Epidermal melanocyte (primary cell): Measurements from ENCODE around the gene SLC30A5.
"Not testable (repeated sequence)": the region's sequence is repeated elsewhere in the genome, so short reads cannot be mapped to it uniquely, and the experiment has no call there.

Experiments used
- DNase-seq: peaks from one replicate; pipeline ENCODE4 v3.0.0; 2011; ENCODE audit warnings: low spot score; ENCODE audit not compliant: insufficient read length

SLC30A5 gene

DNA sequence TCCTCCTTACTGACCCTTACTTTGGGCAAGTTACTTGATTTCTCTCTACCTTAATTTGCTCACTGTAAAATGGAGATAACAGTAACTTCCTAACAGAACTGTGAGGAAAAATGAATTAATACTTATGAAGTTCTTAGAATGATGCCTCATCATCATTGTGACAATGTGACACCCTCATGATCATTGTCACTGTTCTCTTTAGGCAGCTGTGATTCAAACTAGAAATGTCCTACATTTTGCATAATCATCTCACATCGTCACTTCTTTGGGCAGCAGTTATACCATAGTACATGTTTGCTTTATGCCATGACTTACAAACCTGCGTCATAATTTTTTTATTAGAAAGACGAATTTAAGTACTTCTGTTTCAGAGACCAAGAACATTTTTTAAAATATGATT lies 9.7 kb downstream of the SLC30A5 start:
- DNase-seq, result no peak

DNA sequence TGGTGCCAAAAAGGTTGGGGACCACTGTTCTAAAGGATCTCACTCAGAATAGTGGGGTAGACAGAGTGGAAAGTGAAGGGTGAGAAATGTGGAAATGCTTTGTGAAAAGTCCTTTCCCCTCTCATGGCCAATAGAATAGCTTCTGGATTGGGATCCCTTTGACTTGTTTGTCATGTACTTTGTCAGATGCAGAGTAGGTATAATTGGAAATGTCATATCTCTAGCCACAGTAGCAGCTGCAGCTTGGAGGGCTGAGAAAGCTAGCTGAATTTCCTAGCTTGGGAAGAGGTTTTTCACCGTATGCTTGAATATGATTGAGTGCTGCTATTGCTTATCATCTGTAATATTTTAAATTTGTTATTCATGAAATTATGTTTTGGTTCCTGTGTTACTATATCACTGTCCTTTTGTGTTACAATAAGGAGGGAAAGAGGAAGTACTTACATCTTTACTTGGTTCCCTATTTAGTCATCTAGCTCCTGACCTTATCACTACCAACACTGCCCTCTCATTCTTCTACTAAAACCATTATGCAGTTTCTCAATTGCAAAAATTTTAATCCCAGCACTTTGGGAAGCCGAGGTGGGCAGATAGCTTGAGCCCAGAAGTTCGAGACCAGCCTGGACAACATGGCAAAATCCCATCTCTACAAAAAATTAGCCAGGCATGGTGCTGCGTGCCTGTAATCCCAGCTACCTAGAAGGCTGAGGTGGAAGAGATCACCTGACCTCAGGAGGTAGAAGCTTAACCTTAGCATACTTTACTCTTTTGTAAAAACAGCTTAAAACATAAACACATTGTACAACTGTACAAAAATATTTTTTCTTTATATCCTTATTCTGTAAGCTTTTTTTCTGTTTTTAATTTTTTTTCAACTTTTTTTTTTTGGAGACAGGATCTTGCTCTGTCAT lies 12.4 kb downstream of the SLC30A5 start:
- no peak for DNase-seq

DNA sequence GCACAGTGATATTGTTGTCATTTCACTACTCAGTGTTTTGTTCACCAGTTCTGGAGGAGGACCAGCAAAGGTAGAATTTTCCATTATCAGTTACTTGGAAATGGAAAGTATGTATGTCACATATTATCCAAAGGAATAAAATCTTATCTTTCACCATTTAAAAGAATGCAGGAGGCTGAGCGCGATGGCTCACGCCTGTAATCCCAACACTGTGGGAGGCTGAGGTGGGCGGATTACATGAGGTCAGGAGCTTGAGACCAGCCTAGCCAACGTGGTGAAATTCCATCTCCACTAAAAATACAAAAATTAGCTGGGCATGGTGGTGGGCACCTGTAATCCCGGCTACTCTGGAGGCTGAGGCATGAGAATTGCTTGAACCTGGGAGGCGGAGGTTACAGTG lies 14.6 kb downstream of the SLC30A5 start:
- DNase-seq, result not testable (repeated sequence)

DNA sequence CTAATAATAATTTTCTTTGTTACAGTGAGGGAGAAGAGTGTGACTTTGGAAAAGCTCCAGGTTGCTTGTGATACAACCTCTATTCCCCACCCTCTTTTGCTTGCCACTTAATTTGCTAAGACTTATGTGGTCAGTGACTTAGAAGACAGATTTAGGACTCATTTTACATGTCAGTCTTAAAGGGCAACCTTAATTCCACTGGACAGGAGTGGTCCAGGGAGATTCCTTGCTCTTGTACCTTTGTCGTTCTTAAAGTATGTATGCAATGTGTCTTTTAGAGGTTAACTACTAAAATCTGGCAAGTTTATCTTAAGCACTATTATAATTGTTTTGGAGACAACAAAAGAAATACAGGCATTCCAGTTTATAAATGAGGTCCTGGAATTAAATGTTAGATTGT lies 20.0 kb downstream of the SLC30A5 start:
- DNase-seq, result no peak

DNA sequence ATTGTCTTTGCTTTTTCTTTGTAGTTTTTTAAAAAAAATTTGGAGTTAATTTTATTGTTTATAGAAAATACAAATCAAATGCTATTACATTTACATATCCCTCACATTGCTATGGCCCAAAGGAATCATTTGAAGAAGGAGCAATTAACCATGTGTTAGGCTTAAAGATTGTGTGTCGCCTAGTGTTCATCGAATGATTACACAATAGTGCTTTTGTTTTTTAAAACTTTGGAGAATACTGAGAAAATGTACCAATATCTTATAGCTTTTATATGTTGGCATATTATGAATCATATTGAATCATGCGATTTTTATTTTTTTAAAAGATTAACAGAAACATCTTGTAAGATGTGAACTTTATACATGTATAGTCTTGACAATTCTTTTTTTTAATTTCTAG lies 21.7 kb downstream of the SLC30A5 start:
- DNase-seq, result no peak

DNA sequence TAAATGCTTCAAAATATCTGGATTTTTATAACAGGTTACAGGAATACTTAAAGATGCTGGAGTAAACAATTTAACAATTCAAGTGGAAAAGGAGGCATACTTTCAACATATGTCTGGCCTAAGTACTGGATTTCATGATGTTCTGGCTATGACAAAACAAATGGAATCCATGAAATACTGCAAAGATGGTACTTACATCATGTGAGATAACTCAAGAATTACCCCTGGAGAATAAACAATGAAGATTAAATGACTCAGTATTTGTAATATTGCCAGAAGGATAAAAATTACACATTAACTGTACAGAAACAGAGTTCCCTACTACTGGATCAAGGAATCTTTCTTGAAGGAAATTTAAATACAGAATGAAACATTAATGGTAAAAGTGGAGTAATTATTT lies 35.6 kb downstream of the SLC30A5 start:
- DNase-seq, result no peak

DNA sequence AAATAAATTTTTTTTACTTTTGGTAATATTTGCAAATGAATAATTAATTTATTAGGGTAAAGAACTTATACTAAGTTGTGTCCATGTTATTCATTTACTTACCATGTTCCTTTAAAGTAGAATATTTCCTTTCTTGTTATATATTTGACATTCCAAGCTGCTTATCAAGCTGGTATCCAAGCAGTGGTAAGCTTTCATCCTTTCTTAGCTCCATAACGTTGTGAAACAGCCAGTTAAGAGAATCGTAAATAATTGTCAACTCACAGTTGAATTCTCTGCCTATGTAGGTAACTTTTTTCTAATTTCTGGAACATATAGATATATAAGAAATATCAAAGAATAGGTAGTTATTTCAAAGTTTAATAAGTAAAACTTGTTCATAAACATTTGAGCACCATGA lies 36.4 kb downstream of the SLC30A5 start:
- DNase-seq, result no peak

DNA sequence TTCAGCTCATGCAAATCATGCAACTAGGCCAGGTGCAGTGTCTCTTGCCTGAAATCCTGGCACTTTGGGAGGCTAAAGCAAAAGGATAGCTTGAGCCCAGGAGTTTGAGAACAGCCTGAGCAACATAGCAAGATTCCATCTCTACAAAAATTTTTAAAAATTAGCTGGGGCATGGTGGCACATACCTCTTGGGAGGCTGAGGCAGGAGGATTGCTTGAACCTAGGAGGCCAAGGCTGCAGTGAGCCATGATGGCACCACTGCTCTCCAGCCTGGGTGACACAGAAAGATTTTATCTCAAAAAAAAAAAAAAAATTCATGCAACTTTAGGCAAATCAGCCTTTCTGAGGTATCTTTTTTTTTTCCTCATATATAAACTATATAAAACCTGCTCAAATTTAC lies 37.5 kb downstream of the SLC30A5 start:
- no peak for DNase-seq

DNA sequence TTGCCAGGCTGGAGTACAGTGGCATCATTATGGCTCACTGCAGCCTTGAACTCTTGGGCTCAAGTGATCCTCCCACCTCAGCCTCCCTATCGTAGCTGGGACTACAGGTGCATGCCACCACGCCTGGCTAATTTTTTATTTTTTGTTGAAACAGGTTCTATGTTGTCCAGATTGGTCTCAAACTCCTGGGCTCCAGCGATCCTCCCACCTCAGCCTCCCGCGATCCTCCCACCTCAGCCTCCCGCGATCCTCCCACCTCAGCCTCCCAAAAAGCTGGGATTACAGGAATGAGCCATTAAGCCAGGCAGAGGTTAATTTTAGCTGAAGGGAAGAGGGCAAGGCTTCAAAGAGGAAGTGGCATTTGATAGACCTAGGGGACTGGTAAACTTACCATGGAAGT lies 40.3 kb downstream of the SLC30A5 start:
- DNase-seq, result no peak

DNA sequence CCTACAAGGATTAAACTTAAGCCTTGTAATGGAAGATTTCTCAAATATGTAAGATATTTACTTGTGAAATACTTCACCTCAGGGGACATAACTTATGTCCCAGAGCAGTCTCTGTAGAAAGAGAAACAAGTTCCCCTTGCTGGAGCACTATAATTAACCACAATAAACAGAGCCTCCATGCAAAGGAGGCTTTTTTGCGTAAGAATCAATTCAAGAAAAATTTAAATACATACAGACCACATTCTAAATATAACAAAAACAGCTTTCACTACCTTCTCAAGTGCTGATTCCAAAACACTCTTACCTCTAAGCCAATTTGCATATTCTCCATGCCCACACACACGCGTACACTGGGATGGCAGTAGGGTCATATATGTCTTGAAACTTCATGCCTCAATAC lies 42.5 kb downstream of the SLC30A5 start:
- DNase-seq, result no peak

DNA sequence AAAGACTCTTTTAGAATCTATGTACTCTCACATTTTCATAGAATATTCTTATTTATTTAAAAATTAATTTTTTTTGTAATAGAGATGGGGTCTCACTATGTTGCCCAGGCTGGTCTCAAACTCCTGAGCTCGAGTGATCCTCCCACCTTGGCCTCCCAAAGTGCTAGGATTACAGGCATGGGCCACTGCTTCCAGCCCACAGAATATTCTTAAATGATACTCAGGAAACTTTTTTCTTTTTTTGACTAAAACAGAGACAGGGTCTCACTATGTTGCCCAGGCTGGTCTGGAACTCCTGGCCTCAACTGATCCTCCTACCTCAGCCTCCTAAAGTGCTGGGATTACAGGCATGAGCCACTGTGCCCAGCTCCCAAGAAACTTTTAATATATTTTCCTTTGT lies 43.4 kb downstream of the SLC30A5 start:
- not testable (repeated sequence) for DNase-seq

DNA sequence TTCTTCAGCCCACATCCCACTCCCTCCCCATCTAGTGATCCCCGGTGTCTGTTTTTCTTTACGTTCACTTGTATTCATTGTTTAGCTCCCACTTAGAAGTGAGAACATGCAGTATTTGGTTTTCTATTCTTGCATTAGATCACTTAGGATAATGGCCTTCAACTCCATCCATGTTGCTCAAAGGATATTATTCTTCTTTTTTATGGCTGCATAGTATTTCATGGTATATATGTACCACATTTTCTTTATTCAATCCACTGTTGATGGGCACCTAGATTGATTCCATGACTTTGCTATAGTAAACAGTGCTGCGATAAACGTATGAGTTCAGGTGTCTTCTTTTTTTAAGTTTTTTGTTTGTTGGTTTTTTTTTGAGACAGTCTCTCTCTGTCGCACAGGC lies 44.0 kb downstream of the SLC30A5 start:
- DNase-seq, result no peak

DNA sequence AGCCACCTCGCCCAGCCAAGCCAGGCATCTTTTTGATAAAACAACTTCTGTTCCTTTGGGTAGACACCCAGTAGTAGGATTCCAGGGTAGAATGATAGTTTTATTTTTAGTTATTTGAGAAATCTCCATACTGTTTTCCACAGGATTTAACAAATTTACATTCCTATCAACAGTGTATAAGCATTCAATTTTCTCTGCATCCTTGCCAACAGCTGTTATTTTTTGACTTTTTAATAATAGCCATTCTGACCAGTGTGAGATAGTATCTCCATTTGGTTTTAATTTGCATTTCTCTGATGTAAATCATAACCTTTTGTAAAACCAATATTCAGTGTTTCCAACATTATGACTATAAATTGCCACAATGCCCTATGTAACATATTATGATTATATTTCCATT lies 45.0 kb downstream of the SLC30A5 start:
- no peak for DNase-seq

DNA sequence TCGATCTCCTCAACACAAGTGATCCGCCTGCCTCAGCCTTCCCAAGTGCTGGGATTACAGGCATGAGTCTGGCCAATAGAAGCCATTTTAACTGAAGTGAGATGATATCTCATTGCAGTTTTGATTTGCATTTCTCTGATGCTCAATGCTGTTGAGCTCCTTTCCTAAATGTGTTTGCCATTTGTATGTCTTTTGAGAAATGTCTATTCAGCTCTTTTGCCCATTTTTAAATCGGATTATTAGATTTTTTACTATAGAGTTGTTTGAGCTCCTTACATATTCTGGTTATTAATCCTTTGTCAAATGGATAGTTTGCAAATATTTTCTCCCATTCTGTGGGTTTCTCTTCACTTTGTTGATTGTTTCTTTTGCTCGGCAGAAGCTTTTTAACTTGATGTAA lies 46.4 kb downstream of the SLC30A5 start:
- not testable (repeated sequence) for DNase-seq

DNA sequence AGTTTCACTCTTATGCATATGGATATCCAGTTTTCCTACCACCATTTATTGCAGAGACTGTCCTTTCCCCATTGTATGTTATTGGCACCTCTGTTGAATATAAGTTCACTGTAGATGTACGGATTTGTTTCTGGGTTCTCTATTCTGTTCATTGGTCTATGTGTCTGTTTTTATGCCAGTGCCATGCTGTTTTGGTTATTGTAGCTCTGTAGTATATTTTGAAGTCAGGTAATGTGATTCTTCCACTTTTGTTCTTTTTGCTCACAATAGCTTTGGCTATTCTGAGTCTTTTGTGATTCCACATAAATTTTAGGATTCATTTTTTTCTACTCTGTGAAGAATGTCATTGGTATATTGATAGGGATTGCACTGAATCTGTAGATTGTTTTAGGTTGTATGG lies 47.0 kb downstream of the SLC30A5 start:
- DNase-seq, result no peak

DNA sequence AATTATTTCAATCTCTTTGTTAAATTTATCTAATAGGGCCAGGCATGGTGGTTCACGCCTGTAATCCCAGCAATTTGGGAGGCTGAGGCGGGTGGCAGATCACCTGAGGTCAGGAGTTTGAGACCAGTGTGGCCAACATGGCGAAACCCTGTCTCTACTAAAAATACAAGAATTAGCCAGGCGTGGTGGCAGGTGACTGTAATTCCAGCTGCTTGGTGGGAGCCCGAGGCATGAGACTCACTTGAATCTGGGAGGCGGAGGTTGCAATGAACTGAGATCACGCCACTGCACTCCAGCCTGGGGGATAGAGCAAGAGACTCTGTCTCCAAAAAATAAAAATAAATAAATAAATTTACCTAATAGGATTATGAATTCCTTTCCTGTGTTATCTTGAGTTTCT lies 54.8 kb downstream of the SLC30A5 start:
- not testable (repeated sequence) for DNase-seq

DNA sequence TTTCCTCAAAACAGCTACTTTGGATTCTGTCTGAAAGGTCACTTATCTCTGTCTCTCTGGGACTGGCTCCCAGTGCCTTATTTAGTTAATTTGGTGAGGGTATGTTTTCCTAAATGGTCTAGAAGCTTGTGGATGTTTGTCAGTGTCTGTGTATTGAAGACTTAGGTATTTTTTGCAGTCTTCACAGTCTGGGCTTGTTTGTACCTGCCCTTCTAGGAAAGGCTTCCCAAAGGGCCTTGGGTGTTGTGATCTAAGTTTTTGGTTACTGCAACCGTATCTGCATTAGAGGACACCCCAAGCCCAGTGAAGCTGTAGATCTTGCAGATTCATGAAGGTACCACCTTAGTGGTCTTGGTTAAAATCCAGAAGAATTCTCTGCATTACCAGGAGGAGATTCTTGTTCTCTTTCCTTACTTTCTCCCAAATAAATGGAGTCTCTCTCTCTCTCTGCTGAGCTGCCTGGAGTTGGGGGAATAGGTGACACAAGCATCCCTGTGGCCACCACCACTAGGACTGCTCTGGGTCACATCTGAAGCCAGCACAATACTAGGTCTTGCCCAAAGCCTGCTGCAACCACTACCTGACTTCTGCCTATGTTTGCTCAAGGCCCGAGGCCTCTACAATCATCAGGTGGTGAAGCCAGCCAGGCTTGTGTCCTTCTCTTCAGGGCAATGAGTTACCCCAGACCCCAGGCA lies 55.3 kb downstream of the SLC30A5 start:
- DNase-seq, result no peak

DNA sequence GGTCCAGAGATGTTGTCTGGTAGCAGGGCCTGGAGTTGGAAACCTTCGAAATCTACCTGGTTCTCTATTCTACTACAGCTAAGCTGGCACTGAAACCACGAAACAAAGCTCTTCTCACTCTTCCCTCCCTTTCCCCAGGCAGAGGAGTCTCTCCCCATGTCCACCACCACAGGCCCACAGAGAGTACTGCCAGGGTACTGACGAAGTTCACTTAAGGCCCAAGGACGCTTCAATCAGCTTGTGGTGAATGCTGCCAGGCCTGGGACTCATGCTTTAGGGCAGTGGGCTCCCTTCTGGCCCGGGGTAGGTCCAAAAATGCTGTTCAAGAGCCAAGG lies 55.8 kb downstream of the SLC30A5 start:
- no peak for DNase-seq

DNA sequence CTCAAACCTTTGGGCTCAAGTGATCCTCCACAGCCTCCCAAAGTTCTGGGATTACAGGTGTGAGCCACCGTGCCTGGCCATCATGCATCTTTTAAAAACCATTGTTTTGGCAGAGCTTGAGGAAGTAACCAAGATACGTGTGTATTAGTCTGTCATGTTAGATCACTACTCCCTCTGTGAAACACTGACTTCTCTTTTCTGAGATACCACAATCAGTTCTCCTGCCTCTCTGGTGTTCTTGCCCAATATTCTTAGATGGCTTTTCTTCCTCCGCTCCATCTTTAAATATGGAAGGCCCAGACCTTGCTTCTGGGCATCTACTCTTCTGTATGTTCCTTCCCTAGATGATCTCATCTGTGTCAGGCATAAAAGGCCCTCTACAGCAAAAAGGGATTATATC lies 58.9 kb downstream of the SLC30A5 start:
- no peak for DNase-seq

DNA sequence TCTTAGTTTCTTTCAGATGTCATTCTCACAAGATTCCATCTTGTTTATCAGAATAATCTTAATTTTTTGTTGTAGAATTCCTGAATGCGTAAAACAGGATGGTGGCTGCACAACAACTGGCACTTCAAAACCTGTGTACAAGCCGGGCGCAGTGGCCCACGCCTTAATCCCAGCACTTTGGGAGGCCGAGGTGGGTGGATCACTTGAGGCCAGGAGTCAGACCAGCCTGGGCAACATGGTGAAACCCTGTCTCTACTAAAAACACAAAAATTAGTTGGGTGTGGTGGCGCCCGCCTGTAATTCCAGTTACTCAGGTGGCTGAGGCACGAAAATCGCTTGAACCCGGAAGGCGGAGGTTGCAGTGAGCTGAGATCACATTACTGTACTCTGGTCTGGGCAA lies 62.6 kb downstream of the SLC30A5 start:
- DNase-seq, result no peak

DNA sequence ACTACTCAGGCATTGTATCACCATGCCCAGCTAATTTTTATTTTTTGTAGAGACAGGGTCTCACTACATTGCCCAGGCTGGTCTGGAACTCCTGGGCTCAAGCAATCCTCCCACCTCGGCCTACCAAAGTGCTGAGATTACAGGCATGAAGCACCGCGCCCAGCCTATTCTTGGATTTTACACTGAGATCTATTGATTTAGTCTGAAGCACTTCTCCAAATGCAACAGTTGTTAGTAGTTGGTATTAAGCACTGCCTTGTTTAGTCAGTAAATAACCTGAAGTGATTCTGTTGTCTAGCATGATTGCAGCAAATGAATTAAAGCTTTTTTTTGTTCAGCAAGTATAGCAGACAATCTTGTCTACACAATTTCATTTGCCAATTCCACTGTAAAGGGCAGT lies 64.2 kb downstream of the SLC30A5 start:
- no peak for DNase-seq

DNA sequence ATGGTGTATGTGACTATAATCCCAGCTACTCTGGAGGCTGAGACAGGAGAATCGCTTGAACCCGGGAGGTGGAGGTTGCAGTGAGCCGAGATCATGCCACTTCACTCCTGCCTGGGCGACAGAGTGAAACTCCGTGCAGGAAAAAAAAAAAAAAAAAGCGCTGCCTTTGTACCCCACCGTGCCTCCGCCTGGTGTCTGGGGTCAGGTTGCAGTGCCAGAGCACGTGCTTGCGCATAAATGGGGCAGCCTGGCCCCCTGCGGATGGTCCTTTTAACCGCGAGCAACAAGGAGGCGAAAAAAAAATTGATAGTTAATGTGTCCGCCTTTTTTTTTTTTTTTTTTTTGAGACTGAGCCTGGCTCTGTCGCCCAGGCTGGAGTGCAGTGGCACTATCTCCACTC lies 66.8 kb downstream of the SLC30A5 start:
- no peak for DNase-seq
